Left lung (tissue), 10 donors: ENCODE results near the gene MMP2. TPM values are rescaled to one million over a fixed set of nuclear protein-coding genes. Genes with fewer than 3 reads are reported as not detected.

ENCODE experiments used
- ATAC-seq: fragments of 200-7000 bp; cut with Tn5 transposase; one replicate; pipeline ENCODE4 v1.9.1; 2020; ENCODE audit warnings: moderate library complexity
- DNase-seq, 4 donors: peaks; one replicate each; pipeline ENCODE4 v3.0.0-alpha.2; 2013 to 2020
- H3K27ac ChIP-seq, 2 donors: fragments of 200-600 bp; sonication (generic) in 1 of 2; one replicate each; pipeline versions ENCODE4 v1.5.0 to v1.8.0; 2020 to 2021
- H3K27me3 ChIP-seq, 2 donors: fragments of 200-600 bp; sonication (generic) in 1 of 2; one replicate each; pipeline versions ENCODE4 v1.5.0 to v1.8.0; 2020 to 2021
- H3K36me3 ChIP-seq, 2 donors: fragments of 200-600 bp; sonication (generic) in 1 of 2; one replicate each; pipeline versions ENCODE4 v1.5.0 to v1.8.0; 2020 to 2021
- H3K4me1 ChIP-seq, 2 donors: fragments of 200-600 bp; one replicate each; pipeline ENCODE4 v1.8.0; 2021
- H3K4me3 ChIP-seq, 2 donors: fragments of 200-600 bp; sonication (generic) in 1 of 2; one replicate each; pipeline versions ENCODE4 v1.5.0 to v1.8.0; 2020 to 2021; ENCODE audit warnings: mild to moderate bottlenecking in 1 of 2
- H3K9me3 ChIP-seq, 2 donors: fragments of 200-600 bp; sonication (generic) in 1 of 2; one replicate each; pipeline versions ENCODE4 v1.5.0 to v1.8.0; 2020 to 2021
- CTCF ChIP-seq, 2 donors: fragments of 200-600 bp; sonication (generic) in 1 of 2; IDR thresholded peaks; one replicate each; pipeline versions ENCODE4 v1.5.0 to v1.8.0; 2021; ENCODE audit warnings: antibody characterized with exemption in 2 of 2
- intact Hi-C, 2 donors: fragments of 100-400 bp; cut with DNase I; formaldehyde crosslinking; loops; one replicate each; pipeline versions ENCODE4 v1.11.2 to v1.14.2; 2022
- polyA plus RNA-seq, 6 donors: library from polyadenylated mRNA; unstranded; fragments of 120-200 nt; gene quantifications; one replicate each; pipeline ENCODE4 v1.2.1, GENCODE V29; 2013; ENCODE audit not compliant: insufficient read length in 6 of 6
- total RNA-seq, 2 donors: library from RNA; stranded (reverse); fragmentation: NEBNext Ultra II Directional; extraction: Animal tissue kit (Norgen Biotek cat#: 25700); gene quantifications; one replicate each; pipeline ENCODE4 v1.2.1, GENCODE V29; 2021
- donor health status: DM: no; HTN: yes; CAD: no.
- donor health status: DM: no; HTN: no; CAD: no.

The MMP2 gene
- total and polyA plus RNA-seq, 8 donors, result 300 to 677 (median 603) TPM

GRCh38 chr16:55454861-55455260 lies 24.1 kb upstream of the MMP2 start:
- H3K27ac ChIP-seq, result no peak overlapping the region
- DNase-seq (no peak), ATAC-seq (no peak)
- H3K9me3 ChIP-seq, result no peaks in the 10 kb centered on the region
- no peak overlapping the region for H3K4me3 ChIP-seq
- H3K27me3 ChIP-seq, result no peaks in the 10 kb centered on the region
- intact Hi-C loops, result no loop called here
- no peaks in the 10 kb centered on the region for H3K4me1 ChIP-seq
- H3K36me3 ChIP-seq, result no peaks in the 10 kb centered on the region
- TF ChIP-seq CTCF (IDR thresholded peaks at IDR 0.05), result no peak

GRCh38 chr16:55462241-55462640 lies 16.8 kb upstream of the MMP2 start:
- H3K36me3 ChIP-seq, result no peaks in the 10 kb centered on the region
- intact Hi-C loops, result loop anchor here (10.0 kb wide), 2 partner anchors 243 to 383 kb away; no protein-coding TSS in a partner anchor
- DNase-seq (no peak), ATAC-seq (no peak)
- H3K27ac ChIP-seq, result no peak overlapping the region
- no peak for TF ChIP-seq CTCF (IDR thresholded peaks at IDR 0.05)
- H3K4me1 ChIP-seq, result peaks cover 0 to 3% of the 10 kb centered on the region in 2 donors
- no peaks in the 10 kb centered on the region for H3K9me3 ChIP-seq
- H3K27me3 ChIP-seq, result no peaks in the 10 kb centered on the region
- H3K4me3 ChIP-seq, result no peak overlapping the region

- no peak for ATAC-seq
- intact Hi-C loops, result loop anchor here (10.0 kb wide), 2 partner anchors 240 to 380 kb away; no protein-coding TSS in a partner anchor
- peaks cover 0 to 3% of the 10 kb centered on the region in 2 donors for H3K4me1 ChIP-seq
- no peak overlapping the region for H3K4me3 ChIP-seq
- no peak for DNase-seq
- no peak overlapping the region for H3K27ac ChIP-seq
- no peaks in the 10 kb centered on the region for H3K9me3 ChIP-seq
- no peaks in the 10 kb centered on the region for H3K36me3 ChIP-seq
- no peak for TF ChIP-seq CTCF (IDR thresholded peaks at IDR 0.05)
- H3K27me3 ChIP-seq, result no peaks in the 10 kb centered on the region
These were observed 14.6 kb upstream of the MMP2 start for GRCh38 chr16:55464375-55464774.

GRCh38 chr16:55465077-55465896 lies 13.7 kb upstream of the MMP2 start:
- H3K4me3 ChIP-seq, result no peak overlapping the region
- peak; percentile 87 to 93 (median 91) for DNase-seq
- intact Hi-C loops, result loop anchor here (5.0 to 10.0 kb wide), 4 partner anchors 77 to 380 kb away; no protein-coding TSS in a partner anchor
- H3K27ac ChIP-seq, result no peak overlapping the region
- no peaks in the 10 kb centered on the region for H3K36me3 ChIP-seq
- H3K4me1 ChIP-seq, result peaks cover 0 to 3% of the 10 kb centered on the region in 2 donors
- ATAC-seq, result peak; percentile 99
- peak; percentile 99 to 100 for TF ChIP-seq CTCF (IDR thresholded peaks at IDR 0.05)
- no peaks in the 10 kb centered on the region for H3K9me3 ChIP-seq
- H3K27me3 ChIP-seq, result no peaks in the 10 kb centered on the region

- H3K4me3 ChIP-seq, result no peak overlapping the region
- intact Hi-C loops, result loop anchor here (5.0 to 10.0 kb wide), 4 partner anchors 76 to 379 kb away; no protein-coding TSS in a partner anchor
- TF ChIP-seq CTCF (IDR thresholded peaks at IDR 0.05), result no peak
- DNase-seq, result no peak
- no peak overlapping the region for H3K27ac ChIP-seq
- no peaks in the 10 kb centered on the region for H3K36me3 ChIP-seq
- H3K4me1 ChIP-seq, result peaks cover 0 to 3% of the 10 kb centered on the region in 2 donors
- no peaks in the 10 kb centered on the region for H3K9me3 ChIP-seq
- no peaks in the 10 kb centered on the region for H3K27me3 ChIP-seq
- ATAC-seq, result no peak
These were observed 12.8 kb upstream of the MMP2 start for GRCh38 chr16:55466209-55466608.
